ENCODE measurements around the gene SLC4A3.
"Not testable (repeated sequence)": the region's sequence is repeated elsewhere in the genome, so short reads cannot be mapped to it uniquely, and the experiment has no call there.

SLC4A3 gene

DNA sequence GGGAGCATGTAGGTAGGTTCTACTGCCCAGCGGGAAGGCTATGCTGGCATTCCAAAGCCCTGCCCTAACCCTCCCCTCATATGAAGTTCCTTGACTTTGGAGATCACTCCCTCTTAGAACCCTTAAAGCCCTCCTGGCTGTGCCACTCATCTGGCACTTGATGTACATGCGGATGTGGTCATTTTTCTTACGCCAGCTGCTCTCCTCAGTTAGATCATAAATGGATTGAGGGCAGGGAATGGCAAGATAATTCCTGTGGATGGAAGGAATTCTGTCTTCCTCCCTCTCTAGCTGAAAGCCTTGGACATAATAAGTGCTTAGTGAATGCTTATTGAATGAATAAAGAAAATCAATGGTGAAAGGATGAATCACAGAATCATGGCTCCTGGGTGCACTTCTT lies 51.6 kb downstream of the SLC4A3 start:
- no peak for DNase-seq (ENCODE audit: low read depth in 2 of 2)

DNA sequence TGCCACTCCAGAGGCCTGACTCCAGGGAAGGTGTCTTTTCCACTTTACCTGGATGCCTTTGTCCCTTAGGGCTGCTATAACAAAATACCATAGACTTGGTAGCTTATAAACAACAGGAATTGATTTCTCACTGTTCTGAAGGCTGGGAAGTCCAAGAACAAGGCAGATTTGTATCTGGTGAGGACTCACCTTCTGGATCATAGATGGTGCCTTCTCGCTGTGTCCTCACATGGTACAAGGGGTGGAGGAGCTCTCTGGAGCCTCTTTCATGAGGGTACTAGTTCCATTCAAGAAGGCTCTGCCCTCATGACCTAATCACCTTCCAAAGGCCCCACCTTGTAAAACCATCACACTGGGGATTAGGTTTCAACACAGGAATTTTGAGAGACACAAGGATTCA lies 52.1 kb downstream of the SLC4A3 start:
- DNase-seq (ENCODE audit: low read depth in 2 of 2), result no peak

DNA sequence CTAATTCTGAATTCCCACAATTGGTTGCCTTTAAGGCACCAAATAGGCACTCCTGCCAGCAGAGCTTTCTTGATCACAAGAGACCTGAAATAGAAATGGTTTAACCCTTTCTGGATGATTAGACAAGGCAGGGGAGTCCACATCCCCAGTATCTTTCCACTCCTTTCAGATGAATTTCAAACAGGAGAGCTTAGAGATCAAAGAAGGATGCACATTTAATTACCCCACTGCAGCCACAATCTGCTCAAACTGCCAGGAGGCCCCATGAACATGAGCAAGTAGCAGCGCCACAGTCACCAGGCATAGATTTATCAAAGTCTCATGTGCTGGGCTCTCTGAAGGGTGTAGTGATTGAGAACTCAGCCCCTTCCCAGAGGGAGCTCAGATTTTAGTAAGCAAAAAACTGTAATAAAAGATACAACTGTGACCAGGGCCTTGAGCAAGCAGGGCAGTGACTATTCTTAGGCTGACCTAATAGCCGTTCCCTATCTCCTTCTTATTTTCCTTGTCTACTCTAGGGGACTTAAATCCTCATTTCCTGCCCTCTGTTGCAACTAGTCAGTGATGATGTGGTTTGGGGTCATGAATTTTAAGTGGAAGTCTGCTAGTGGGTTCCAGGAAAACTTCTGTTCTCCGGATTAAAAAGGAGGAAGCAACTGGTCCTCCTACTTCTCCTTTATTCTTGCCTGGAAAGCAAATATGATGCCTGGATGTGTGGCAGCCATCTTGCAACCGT lies 53.7 kb downstream of the SLC4A3 start:
- no peak for DNase-seq (ENCODE audit: low read depth in 2 of 2)

DNA sequence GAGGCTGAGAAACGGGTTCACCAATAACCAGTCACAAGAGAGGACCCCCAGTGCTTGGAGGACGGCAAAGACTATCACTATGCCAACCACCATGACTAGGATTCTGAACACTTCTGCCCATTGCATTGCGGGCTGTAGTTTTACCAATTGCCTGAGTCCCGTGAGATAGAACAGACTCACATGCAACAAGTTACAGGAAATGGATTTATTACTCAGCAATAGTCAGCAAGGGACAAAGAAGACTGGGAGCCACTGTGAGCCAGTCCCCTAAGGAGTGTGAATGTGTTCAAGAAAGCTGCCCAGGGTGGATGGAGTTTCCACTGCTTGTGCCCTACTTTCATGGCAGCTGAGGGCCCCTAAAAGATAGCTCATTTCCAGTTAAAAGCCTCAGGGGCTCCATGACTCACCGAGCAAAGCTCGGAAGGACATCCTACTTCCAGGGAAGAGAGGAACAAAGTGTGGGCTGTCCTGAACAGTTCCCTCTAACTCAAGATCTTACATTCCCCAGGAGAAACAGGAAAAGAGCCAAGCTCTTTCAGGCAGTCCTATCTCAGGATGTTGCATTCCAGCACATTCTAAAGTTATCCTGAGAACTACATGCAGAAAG lies 54.4 kb downstream of the SLC4A3 start:
- DNase-seq (ENCODE audit: low read depth in 2 of 2), result no peak

DNA sequence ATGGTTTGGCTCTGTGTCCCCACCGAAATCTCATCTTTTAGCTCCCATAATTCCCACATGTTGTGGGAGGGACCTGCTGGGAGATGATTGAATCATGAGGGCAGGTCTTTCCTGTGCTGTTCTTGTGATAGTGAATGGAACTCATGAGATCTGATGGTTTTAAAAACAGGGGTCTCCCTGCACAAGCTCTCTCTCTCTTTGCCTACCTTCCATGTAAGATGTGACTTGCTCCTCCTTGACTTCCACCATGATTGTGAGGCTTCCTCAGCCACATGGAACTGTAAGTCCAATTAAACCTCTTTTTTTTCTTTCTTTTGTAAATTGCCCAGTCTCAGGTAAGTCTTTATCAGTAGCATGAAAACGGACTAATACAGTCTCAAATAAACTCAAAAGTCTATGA lies 56.0 kb downstream of the SLC4A3 start:
- not testable (repeated sequence) for DNase-seq (ENCODE audit: low read depth in 2 of 2)

DNA sequence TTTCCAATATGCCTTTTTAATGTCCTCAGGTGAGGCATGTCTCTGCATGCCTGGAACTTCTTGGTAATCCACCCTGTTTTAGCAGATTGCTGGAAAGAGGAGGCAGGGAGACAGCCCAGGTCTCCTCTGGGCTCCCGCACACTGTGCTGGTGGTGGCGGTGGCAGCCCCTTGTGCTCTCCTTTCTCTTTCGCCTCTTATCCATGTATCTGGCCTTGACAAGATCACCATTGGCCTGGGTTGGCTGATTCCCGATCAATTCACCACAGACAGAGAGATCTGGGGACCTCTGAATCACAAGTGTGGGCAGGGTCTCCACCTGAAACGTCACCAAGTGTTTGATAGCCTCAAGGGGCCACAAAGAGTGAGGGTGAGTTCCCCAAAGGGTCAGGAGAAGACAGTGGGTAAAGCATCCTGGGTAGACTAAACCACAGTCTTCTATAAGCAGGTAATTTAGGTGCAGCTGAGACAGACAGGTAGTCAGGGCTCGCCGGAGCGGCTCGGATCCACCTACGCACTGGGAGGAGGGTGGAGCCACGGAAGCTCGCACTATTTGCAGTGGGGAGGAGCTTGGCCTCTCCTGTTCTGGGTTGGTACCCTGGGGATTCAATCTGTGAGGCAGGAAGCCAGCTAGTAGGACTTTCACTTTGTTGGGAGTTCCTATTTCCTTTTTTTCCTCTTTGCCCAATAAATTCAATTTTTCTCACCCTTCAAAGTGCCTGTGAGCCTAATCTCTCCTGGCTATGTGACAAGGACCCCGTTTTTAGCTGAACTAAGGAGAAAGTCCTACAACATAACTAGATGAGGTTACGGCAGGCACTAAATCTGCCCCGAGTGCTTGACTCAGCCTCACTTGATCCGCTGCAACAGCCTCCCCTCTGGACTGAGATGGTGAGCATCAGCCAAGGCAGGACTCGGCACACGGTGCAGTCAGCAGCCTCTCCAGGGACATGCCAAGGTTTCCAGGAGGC lies 57.6 kb downstream of the SLC4A3 start:
- DNase-seq (ENCODE audit: low read depth in 2 of 2), result peak; percentile 23 to 24

DNA sequence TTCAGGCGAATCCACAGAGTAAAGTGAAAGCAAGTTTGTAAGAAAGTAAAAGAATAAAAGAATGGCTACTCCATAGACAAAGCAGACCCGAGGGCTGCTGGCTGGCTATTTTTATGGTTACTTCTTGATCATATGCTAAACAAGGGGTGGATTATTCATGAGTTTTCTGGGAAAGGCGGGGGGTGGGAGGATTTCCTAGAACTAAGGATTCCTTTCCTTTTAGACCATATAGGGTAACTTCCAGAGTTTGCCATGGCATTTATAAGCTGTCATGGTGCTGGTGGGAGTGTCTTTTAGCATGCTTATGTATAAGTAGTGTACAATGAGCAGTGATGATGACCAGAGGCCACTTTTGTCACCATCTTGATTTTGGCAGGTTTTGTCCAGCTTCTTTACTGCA lies 59.8 kb downstream of the SLC4A3 start:
- no peak for DNase-seq (ENCODE audit: low read depth in 2 of 2)

DNA sequence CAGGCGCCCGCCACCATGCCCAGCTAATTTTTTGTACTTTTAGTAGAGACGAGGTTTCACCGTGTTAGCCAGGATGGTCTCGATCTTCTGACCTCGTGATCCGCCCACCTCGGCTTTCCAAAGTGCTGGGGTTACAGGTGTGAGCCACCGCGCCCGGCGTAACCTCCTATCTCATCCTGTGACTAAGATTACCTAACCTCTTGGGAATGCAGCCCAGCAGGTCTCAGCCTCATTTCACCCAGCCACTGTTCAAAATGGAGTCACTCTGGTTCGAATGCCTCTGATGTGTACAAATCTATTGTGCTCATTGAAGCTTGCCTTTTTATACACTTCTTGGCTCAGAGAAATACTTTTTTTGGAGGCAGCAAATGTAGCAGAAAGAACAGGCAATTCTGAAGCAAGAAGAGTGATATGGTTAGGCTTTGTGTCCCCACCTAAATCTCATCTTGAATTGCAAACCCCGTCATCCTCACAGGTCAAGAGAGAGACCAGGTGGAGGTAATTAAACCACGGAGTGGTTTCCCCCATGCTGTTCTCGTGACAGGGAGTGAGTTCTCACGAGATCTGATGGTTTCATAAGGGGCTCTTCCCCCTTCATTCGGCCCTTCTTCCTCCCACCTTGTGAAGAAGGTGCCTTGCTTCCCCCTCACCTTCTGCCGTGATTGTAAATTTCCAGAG lies 60.6 kb downstream of the SLC4A3 start:
- no peak for DNase-seq (ENCODE audit: low read depth in 2 of 2)

DNA sequence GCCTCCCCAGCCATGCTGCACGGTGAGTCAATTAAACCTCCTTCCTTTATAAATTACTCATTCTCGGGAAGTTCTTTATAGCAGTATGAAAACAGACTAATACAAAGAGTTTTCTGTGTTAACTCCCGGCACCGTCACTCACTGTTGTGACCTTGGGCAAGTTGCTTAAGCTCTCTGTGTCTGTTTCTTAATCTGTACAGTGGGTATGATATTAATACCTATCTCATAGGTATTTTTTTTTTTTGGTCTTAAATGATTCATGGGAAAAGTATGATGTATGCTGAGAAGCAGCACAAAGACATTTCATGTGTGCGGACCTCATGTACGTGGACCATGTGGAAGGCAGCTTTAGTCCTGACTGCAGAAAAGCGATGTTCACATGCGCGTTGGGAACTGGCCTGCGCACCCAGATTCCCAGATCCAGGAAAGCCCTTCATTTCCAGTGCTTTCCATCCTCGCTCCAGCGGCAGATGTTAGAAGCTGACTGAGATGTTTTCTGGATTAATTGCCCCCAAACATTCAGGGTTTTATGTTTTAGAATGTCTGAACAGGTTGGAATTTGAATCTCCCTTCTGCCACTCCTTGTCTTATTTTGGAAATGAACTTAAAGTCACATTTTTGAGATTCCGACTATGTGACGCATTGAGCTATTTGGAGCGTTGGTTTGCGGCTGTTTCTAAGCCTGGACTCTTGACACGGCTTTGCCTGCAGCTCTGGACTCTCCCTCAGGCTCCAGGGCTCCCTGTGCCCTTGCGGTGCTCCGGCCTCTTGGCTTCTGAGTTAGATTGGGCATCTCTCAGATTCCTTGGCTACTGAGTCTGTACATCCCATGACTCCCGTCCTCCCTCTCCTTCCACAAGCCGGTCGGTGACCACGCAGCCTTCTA lies 61.4 kb downstream of the SLC4A3 start:
- DNase-seq (ENCODE audit: low read depth in 2 of 2), result no peak

DNA sequence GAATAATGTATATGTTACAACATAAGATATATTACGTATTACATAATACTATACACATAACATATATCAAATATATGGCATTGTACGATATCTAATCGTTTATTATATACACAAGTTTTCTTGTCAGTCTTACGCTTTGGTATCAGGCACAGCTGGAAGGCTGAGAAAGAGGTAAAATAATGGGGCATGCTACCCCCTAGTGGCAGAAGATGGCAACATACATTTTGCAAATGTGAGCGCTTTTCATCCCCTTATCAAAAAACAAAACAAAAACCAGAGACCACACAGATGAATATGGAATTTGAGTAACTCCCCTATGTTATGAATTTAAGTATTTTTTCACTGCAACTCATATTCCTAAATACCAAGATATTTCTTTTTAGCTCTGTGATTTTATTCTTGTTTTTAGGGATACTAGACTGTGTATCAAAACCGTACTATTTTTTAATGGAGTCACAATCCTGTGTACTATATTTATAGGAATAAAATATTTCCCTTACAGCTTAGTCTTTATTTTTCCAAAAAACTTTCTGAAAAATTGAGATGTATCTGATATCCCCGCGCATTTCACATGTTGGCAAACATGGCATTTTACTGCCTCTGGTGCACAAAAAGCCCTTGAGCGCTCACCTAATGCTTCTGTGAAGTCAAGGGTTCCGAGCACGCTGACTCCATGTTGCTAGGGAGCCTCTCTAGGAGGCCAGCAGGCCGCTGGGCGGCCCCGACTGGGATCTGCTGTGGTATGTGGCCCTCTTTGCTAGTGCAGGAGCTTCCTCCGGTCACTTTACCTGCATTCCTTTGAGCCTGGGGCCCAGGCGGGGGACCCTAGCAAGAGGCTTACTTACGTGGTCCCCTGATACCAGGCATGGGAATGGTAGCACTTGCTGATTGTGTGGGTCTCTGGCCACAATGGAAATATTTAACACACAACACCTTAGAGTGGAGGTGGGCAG lies 62.5 kb downstream of the SLC4A3 start:
- DNase-seq (ENCODE audit: low read depth in 2 of 2), result peak in 1 of 2 donors; percentile 36

DNA sequence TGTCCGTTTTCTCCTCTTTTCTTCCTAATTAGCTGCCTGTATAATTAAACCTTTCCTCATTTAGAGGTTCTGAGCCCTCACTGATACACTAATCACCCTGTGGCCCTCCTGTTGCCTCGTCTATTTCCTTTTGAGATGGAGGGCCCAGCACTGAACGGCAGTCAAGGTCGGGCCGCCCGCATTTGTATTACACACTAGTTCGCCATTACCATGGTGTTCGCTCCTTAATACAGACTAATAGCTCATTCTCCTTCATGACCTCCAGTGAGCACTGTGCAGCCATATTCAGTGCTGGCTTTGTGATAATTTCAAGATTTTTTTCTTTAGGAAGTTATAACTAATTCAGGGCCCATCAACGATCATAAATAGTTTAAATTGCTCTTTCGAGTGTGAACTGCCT lies 64.1 kb downstream of the SLC4A3 start:
- no peak for DNase-seq (ENCODE audit: low read depth in 2 of 2)
